Middle frontal gyrus (tissue), 1 donor: ENCODE data around the gene LIPT2.

Experiments used
- DNase-seq: peaks from one replicate; pipeline ENCODE4 v3.0.0-alpha.2; 2015; ENCODE audit warnings: low spot score; ENCODE audit errors: extremely low spot score

LIPT2 gene

GRCh38 chr11:74466916-74467885 lies 26.3 kb downstream of the LIPT2 start, which contains the start of gene KCNE3:
KCNE3 (minus strand) TSS chr11:74467549; CDS start chr11:74457563, 9,986 bp downstream.
- DNase-seq = no peak

GRCh38 chr11:74465291-74465708 lies 28.2 kb downstream of the LIPT2 start:
- DNase-seq = no peak

GRCh38 chr11:74464746-74465145 lies 28.8 kb downstream of the LIPT2 start:
- DNase-seq = no peak

- DNase-seq = no peak
These were observed 30.3 kb downstream of the LIPT2 start for GRCh38 chr11:74463216-74463615.

- no peak for DNase-seq
These were observed 30.9 kb downstream of the LIPT2 start for GRCh38 chr11:74462631-74463030.

- no peak for DNase-seq
These were observed 31.5 kb downstream of the LIPT2 start for GRCh38 chr11:74462009-74462408.

GRCh38 chr11:74460481-74461154 lies 32.9 kb downstream of the LIPT2 start:
- no peak for DNase-seq

GRCh38 chr11:74460065-74460464 lies 33.5 kb downstream of the LIPT2 start:
- DNase-seq = no peak

GRCh38 chr11:74459584-74459983 lies 33.9 kb downstream of the LIPT2 start:
- DNase-seq = no peak

- DNase-seq = no peak
These were observed 36.2 kb downstream of the LIPT2 start for GRCh38 chr11:74457356-74457755.

- no peak for DNase-seq
These were observed 40.0 kb downstream of the LIPT2 start for GRCh38 chr11:74453373-74453975.

GRCh38 chr11:74452366-74452765 lies 41.2 kb downstream of the LIPT2 start:
- no peak for DNase-seq

GRCh38 chr11:74450318-74450717 lies 43.2 kb downstream of the LIPT2 start:
- no peak for DNase-seq

- DNase-seq = peak; percentile 71
These were observed 44.1 kb downstream of the LIPT2 start for GRCh38 chr11:74449369-74449931.

GRCh38 chr11:74447720-74448119 lies 45.8 kb downstream of the LIPT2 start:
- no peak for DNase-seq

- DNase-seq = no peak
These were observed 47.0 kb downstream of the LIPT2 start for GRCh38 chr11:74446532-74446938.

- no peak for DNase-seq
These were observed 49.2 kb downstream of the LIPT2 start for GRCh38 chr11:74444173-74444826.

- DNase-seq = no peak
These were observed 50.3 kb downstream of the LIPT2 start for GRCh38 chr11:74443071-74443864.

- DNase-seq = no peak
These were observed 50.9 kb downstream of the LIPT2 start for GRCh38 chr11:74442636-74443035.
